GM12891 (cell line): ENCODE results near the gene C1GALT1C1L.
"Not testable (repeated sequence)": the region's sequence is repeated elsewhere in the genome, so short reads cannot be mapped to it uniquely, and the experiment has no call there.

Source experiments
- DNase-seq: peaks from one replicate; pipeline ENCODE4 v3.0.0; 2011; ENCODE audit warnings: low spot score; ENCODE audit not compliant: insufficient read length
- FAIRE-seq: peaks from 2 replicates; lab custom pipeline; 2011; peaks lifted over from hg19 to GRCh38; lab: Jason Lieb, UNC
- PAX5 ChIP-seq: IDR thresholded peaks from 2 replicates; pipeline ENCODE4 v1.6.1; 2011; ENCODE audit warnings: low read length, moderate library complexity, mild to moderate bottlenecking; ENCODE audit not compliant: insufficient read depth, severe bottlenecking
- POLR2A ChIP-seq: IDR thresholded peaks from 2 replicates; pipeline ENCODE4 v1.6.1; 2011; ENCODE audit warnings: low read depth, low read length, control low read depth
- POLR2AphosphoS5 ChIP-seq: IDR thresholded peaks from 2 replicates; pipeline ENCODE4 v1.6.1; 2011; ENCODE audit warnings: low read depth, low read length, control low read depth
- POU2F2 ChIP-seq: IDR thresholded peaks from 2 replicates; pipeline ENCODE4 v1.6.1; 2011; ENCODE audit warnings: low read depth, mild to moderate bottlenecking, control low read depth, low read length, moderate library complexity
- SPI1 ChIP-seq: IDR thresholded peaks from 2 replicates; pipeline ENCODE4 v1.6.1; 2011; ENCODE audit warnings: low read depth, low read length, control low read depth
- TAF1 ChIP-seq: IDR thresholded peaks from 2 replicates; pipeline ENCODE4 v1.6.1; 2011; ENCODE audit warnings: low read depth, low read length, control low read depth

C1GALT1C1L gene

GRCh38 chr2:43657241-43657640 is 19.0 kb downstream of the C1GALT1C1L start:
- TF ChIP-seq TAF1, result no peak
- no peak for TF ChIP-seq POLR2AphosphoS5
- TF ChIP-seq POLR2A, result no peak
- no peak for TF ChIP-seq SPI1
- no peak for TF ChIP-seq POU2F2
- no peak for TF ChIP-seq PAX5
- DNase-seq (no peak), FAIRE-seq (no peak)

- DNase-seq (no peak), FAIRE-seq (no peak)
- TF ChIP-seq PAX5, result no peak
- TF ChIP-seq SPI1, result no peak
- no peak for TF ChIP-seq TAF1
- no peak for TF ChIP-seq POU2F2
- TF ChIP-seq POLR2AphosphoS5, result no peak
- TF ChIP-seq POLR2A, result no peak
Measured at GRCh38 chr2:43653506-43653905, 22.7 kb downstream of the C1GALT1C1L start.

DNA sequence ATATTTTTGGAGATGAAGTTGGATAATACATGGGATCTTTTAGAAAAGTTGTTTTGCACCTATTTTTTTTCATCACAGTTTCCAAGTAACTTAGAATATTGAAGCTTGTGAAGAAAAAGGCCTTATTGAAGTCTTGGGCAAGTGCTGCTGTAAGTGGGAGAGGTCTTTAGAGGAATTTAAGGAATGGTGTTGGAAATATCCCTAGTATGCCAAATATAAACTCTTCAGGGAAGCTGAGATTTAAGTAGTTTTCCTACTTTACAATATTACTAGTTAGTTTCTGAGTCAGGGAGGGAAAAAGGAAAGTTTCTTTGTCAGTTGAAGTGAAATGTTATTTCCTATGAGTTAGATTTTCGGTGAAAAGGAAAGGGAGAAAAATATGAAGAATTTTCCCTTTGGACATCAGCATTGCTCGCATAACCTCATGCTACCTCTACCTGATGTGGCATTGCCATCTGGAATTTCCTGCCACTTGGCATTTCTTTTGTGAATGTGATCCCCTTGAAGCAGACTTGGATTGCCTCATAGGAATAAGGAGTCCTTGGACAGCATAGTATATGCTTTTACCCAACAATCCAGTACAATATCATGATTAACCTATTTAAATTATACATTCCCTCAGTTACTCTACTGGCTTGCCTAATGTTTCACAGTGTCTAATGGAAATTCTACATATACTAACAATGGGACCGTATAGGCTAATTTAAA is 27.1 kb downstream of the C1GALT1C1L start:
- DNase-seq, result no peak
- FAIRE-seq, result no peak
- no peak for TF ChIP-seq POU2F2
- no peak for TF ChIP-seq SPI1
- TF ChIP-seq POLR2AphosphoS5, result no peak
- no peak for TF ChIP-seq PAX5
- no peak for TF ChIP-seq TAF1
- no peak for TF ChIP-seq POLR2A

DNA sequence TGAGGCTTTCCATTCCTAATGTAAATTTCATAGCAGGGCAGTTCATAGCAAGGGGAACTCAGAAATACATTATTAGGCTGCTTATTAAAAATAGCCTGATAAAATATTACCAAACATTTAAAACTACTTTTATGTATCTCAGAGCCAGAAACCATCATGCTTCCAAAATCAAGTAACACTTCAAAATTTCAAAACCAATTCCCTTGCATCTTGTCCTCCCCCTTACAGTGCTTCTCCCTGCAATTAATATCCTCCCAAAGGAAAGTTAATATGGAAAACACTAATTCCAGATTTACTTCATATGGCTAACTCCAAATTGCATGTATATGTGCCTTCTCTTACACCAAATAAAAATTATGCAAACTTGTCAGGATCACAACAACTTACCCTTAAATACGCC is 32.5 kb downstream of the C1GALT1C1L start:
- FAIRE-seq, result no peak
- no peak for DNase-seq
- TF ChIP-seq SPI1 (no peak), POLR2AphosphoS5 (no peak), POLR2A (no peak), POU2F2 (no peak), PAX5 (no peak), TAF1 (no peak)

DNA sequence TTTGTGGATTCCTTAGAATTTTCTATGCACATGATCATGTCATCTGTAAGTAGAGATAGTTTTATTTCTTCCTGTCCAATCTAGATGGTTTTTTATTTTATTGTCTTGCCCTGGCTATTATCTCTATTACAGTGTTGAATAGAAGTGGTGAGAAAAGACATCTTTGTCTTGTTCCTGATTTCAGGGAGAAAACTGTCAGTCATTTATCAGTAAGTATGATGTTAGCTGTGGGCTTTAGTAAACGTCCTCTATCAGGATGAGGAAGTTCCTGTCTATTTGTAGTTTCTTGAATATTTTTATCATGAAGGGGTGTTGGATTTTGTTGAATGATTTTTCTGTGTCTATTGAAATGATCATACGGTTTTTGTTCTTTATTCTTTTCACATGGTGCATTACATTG is 33.9 kb downstream of the C1GALT1C1L start:
- no peak for TF ChIP-seq TAF1
- DNase-seq (no peak), FAIRE-seq (no peak)

- DNase-seq (peak; percentile 74), FAIRE-seq (no peak)
- TF ChIP-seq POLR2AphosphoS5, result no peak
- no peak for TF ChIP-seq PAX5
- TF ChIP-seq POU2F2, result no peak
- no peak for TF ChIP-seq POLR2A
- TF ChIP-seq SPI1, result no peak
- no peak for TF ChIP-seq TAF1
Measured at GRCh38 chr2:43637030-43637803, 39.0 kb downstream of the C1GALT1C1L start, which contains the start of gene PLEKHH2. TSS of gene PLEKHH2 (plus strand) at chr2:43637260. CDS start at chr2:43644674, 7,414 bp downstream.

DNA sequence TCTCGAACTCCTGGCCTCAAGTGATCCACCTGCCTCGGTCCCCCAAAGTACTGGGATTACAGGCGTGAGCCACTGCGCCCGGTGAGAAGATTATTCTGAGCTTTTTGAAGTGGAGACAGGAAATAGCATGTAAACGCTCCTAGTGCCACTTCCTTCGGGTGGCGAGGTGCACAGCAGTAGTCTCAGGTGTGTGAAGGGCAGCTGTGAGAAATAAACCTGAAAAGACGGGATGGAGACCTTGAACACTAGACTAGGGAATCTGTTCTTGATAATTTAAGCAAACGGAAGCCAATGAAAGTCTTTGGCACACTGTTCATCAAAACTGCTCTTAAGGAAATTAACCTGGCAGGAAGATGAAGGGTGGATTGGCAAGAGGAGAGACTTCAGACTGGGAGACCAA is 39.6 kb downstream of the C1GALT1C1L start:
- TF ChIP-seq POLR2A, result no peak
- TF ChIP-seq TAF1, result no peak
- TF ChIP-seq POU2F2, result no peak
- TF ChIP-seq SPI1, result no peak
- TF ChIP-seq PAX5, result no peak
- TF ChIP-seq POLR2AphosphoS5, result no peak
- DNase-seq (no peak), FAIRE-seq (no peak)

DNA sequence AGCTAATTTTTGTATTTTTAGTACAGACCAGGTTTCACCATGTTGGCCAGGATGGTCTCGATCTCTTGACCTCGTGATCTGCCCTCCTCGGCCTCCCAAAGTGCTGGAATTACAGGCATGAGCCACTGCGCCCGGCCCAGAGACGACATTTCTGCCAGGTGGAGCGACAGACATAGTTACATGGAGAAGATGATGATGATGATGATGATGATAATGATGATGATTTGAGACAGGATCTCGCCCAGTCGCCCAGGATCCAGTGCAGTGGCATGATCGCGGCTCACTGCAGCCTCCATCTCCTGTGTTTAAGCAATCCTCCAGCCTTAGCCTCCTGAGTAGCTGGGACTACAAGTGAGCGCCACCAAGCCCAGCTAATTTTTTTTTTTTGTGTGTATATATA is 40.1 kb downstream of the C1GALT1C1L start:
- not testable (repeated sequence) for DNase-seq, FAIRE-seq

- TF ChIP-seq SPI1 (no peak), TAF1 (no peak), POLR2AphosphoS5 (no peak), POU2F2 (no peak), POLR2A (no peak), PAX5 (no peak)
- DNase-seq (no peak), FAIRE-seq (no peak)
Measured at GRCh38 chr2:43634604-43635306, 41.5 kb downstream of the C1GALT1C1L start.
